Uterus (tissue), 2 donors: ENCODE data around the gene ITGA6.

ENCODE experiments used
- CTCF ChIP-seq, 4 experiments: fragments of 200-600 bp in 2 of 4; fragments of 450-650 bp in 2 of 4; sonication (generic) in 2 of 4; IDR thresholded peaks; one replicate each; pipeline ENCODE4 v1.5.1; 2016 to 2019; ENCODE audit warnings: antibody characterized with exemption in 4 of 4, mild to moderate bottlenecking in 2 of 4, moderate library complexity in 1 of 4
- POLR2A ChIP-seq, 2 donors: fragments of 450-650 bp; IDR thresholded peaks; one replicate each; pipeline ENCODE4 v1.6.1; 2016; ENCODE audit warnings: antibody characterized with exemption in 2 of 2, mild to moderate bottlenecking in 1 of 2, moderate library complexity in 1 of 2

- TF ChIP-seq CTCF (IDR thresholded peaks at IDR 0.05) (no peak), POLR2A (IDR thresholded peaks at IDR 0.05) (no peak)
These were observed 13.4 kb downstream of the ITGA6 start for GRCh38 chr2:172440795-172441194.
